Peyer's patch (tissue), 4 donors: ENCODE measurements around the gene BANP. TPM values are rescaled to one million over a fixed set of nuclear protein-coding genes. Genes with fewer than 3 reads are reported as not detected.

ENCODE experiments used
- DNase-seq, 3 donors: peaks; one replicate each; pipeline ENCODE4 v3.0.0-alpha.2; 2017 to 2019
- H3K27ac ChIP-seq, 4 donors: fragments of 200-600 bp; sonication (generic); one replicate each; pipeline ENCODE4 v1.5.1; 2016 to 2019
- H3K27me3 ChIP-seq, 2 donors: fragments of 200-600 bp; sonication (generic); one replicate each; pipeline ENCODE4 v1.5.1; 2019
- H3K36me3 ChIP-seq, 3 donors: fragments of 200-600 bp; sonication (generic); one replicate each; pipeline ENCODE4 v1.5.1; 2016 to 2019
- H3K4me1 ChIP-seq, 4 donors: fragments of 200-600 bp; sonication (generic); one replicate each; pipeline ENCODE4 v1.5.1; 2016 to 2019
- H3K4me3 ChIP-seq, 4 donors: fragments of 200-600 bp; sonication (generic); 1 replicate in 3 of 4; 2 replicates in 1 of 4; pipeline ENCODE4 v1.5.1; 2016 to 2019; ENCODE audit warnings: mild to moderate bottlenecking in 1 of 4
- H3K9me3 ChIP-seq, 4 donors: fragments of 200-600 bp; sonication (generic); one replicate each; pipeline ENCODE4 v1.5.1; 2016 to 2019; ENCODE audit warnings: mild to moderate bottlenecking in 1 of 4
- POLR2A ChIP-seq, 2 donors: fragments of 450-650 bp; IDR thresholded peaks; one replicate each; pipeline ENCODE4 v1.5.1; 2017; ENCODE audit warnings: antibody characterized with exemption in 2 of 2, mild to moderate bottlenecking in 2 of 2, moderate library complexity in 2 of 2
- total RNA-seq, 4 donors: library from RNA; depleted of rRNA; stranded (reverse); fragments of >200 nt; gene quantifications; one replicate each; pipeline ENCODE4 v1.1.0, GENCODE V29; 2016
- TF ChIP-seq, protein P1 (sequence below), 6 experiments: fragments of 450-650 bp in 4 of 6; fragments of 200-600 bp in 2 of 6; sonication (generic) in 1 of 6; IDR thresholded peaks; one replicate each; pipeline ENCODE4 v1.5.1; 2017 to 2019; ENCODE audit warnings: antibody characterized with exemption in 6 of 6, mild to moderate bottlenecking in 3 of 6, moderate library complexity in 1 of 6

BANP gene
- total RNA-seq, 4 donors from 2014 or later, result 27.6 to 113 (median 42.7) TPM

GRCh38 chr16:88062341-88063210 is 111.3 kb downstream of the BANP start:
- Histone ChIP-seq H3K27ac (peak overlapping the region in 1 of 4 donors; percentile 6), H3K27me3 (no peaks in the 10 kb centered on the region), H3K4me1 (peaks cover 0 to under 1% (median 0%) of the 10 kb centered on the region in 4 donors), H3K9me3 (no peaks in the 10 kb centered on the region), H3K4me3 (no peak overlapping the region), H3K36me3 (peaks cover 0 to 28% (median 0%) of the 10 kb centered on the region in 3 donors)
- DNase-seq, result no peak
- no peak for TF ChIP-seq POLR2A (IDR thresholded peaks at IDR 0.05)
- TF ChIP-seq, protein P1, sequence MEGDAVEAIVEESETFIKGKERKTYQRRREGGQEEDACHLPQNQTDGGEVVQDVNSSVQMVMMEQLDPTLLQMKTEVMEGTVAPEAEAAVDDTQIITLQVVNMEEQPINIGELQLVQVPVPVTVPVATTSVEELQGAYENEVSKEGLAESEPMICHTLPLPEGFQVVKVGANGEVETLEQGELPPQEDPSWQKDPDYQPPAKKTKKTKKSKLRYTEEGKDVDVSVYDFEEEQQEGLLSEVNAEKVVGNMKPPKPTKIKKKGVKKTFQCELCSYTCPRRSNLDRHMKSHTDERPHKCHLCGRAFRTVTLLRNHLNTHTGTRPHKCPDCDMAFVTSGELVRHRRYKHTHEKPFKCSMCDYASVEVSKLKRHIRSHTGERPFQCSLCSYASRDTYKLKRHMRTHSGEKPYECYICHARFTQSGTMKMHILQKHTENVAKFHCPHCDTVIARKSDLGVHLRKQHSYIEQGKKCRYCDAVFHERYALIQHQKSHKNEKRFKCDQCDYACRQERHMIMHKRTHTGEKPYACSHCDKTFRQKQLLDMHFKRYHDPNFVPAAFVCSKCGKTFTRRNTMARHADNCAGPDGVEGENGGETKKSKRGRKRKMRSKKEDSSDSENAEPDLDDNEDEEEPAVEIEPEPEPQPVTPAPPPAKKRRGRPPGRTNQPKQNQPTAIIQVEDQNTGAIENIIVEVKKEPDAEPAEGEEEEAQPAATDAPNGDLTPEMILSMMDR (IDR thresholded peaks at IDR 0.05), result no peak

- DNase-seq, result no peak
- no peaks in the 10 kb centered on the region for H3K9me3 ChIP-seq
- no peak overlapping the region for H3K4me3 ChIP-seq
- no peak for TF ChIP-seq POLR2A (IDR thresholded peaks at IDR 0.05)
- TF ChIP-seq, protein P1 (IDR thresholded peaks at IDR 0.05), result no peak
- no peaks in the 10 kb centered on the region for H3K27me3 ChIP-seq
- H3K36me3 ChIP-seq, result peaks cover 0 to 27% (median 0%) of the 10 kb centered on the region in 3 donors
- peaks cover 0 to 8% (median 0%) of the 10 kb centered on the region in 4 donors for H3K4me1 ChIP-seq
- H3K27ac ChIP-seq, result peak overlapping the region in 1 of 4 donors; percentile 6
Measured at GRCh38 chr16:88063211-88063773, 112.1 kb downstream of the BANP start.

- TF ChIP-seq POLR2A (IDR thresholded peaks at IDR 0.05), result no peak
- TF ChIP-seq, protein P1 (IDR thresholded peaks at IDR 0.05), result no peak
- no peak overlapping the region for H3K4me3 ChIP-seq
- H3K27me3 ChIP-seq, result no peaks in the 10 kb centered on the region
- DNase-seq, result no peak
- peaks cover 0 to 25% (median 0%) of the 10 kb centered on the region in 3 donors for H3K36me3 ChIP-seq
- H3K4me1 ChIP-seq, result peaks cover 0 to 17% (median 0%) of the 10 kb centered on the region in 4 donors
- H3K27ac ChIP-seq, result no peak overlapping the region
- H3K9me3 ChIP-seq, result no peaks in the 10 kb centered on the region
Measured at GRCh38 chr16:88064011-88064888, 113.0 kb downstream of the BANP start.

- Histone ChIP-seq H3K27me3 (no peaks in the 10 kb centered on the region), H3K27ac (no peak overlapping the region), H3K4me1 (peaks cover 0 to 17% (median 0%) of the 10 kb centered on the region in 4 donors), H3K4me3 (no peak overlapping the region), H3K36me3 (peaks cover 0 to 26% (median 0%) of the 10 kb centered on the region in 3 donors), H3K9me3 (no peaks in the 10 kb centered on the region)
- no peak for DNase-seq
- no peak for TF ChIP-seq POLR2A (IDR thresholded peaks at IDR 0.05)
- TF ChIP-seq, protein P1 (IDR thresholded peaks at IDR 0.05), result no peak
Measured at GRCh38 chr16:88064889-88065746, 113.9 kb downstream of the BANP start.
